Measurements from ENCODE around the gene HES7.

DNA sequence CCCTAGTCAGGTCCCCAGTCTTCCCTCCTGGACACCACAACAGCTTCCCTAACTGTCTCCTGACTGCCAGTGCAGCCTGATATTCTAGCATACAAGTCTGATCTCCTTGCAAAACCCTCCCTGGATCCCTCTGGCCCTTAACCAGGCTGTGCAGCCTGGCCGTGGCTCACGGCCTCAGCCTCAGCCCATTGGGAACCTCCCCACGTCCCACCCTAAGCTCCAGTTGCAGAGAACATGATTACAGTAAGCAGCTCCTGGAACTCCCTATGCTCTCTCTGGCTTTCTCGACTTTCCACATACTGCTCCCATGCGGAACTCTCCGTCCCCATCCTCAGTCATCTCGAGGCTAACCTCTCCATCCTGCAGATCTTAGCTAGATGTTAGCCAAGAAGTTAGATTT, 49.4 kb downstream of the HES7 start:
- TF ChIP-seq RAD21 (conservative IDR thresholded peaks at IDR 0.05 in 1 of 2, IDR thresholded peaks at IDR 0.05 in 1 of 2) = no peak
- TF ChIP-seq, protein P1, sequence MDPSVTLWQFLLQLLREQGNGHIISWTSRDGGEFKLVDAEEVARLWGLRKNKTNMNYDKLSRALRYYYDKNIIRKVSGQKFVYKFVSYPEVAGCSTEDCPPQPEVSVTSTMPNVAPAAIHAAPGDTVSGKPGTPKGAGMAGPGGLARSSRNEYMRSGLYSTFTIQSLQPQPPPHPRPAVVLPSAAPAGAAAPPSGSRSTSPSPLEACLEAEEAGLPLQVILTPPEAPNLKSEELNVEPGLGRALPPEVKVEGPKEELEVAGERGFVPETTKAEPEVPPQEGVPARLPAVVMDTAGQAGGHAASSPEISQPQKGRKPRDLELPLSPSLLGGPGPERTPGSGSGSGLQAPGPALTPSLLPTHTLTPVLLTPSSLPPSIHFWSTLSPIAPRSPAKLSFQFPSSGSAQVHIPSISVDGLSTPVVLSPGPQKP (IDR thresholded peaks at IDR 0.05; ENCODE audit: low read depth, low read length) = no peak
- TF ChIP-seq, protein P2, sequence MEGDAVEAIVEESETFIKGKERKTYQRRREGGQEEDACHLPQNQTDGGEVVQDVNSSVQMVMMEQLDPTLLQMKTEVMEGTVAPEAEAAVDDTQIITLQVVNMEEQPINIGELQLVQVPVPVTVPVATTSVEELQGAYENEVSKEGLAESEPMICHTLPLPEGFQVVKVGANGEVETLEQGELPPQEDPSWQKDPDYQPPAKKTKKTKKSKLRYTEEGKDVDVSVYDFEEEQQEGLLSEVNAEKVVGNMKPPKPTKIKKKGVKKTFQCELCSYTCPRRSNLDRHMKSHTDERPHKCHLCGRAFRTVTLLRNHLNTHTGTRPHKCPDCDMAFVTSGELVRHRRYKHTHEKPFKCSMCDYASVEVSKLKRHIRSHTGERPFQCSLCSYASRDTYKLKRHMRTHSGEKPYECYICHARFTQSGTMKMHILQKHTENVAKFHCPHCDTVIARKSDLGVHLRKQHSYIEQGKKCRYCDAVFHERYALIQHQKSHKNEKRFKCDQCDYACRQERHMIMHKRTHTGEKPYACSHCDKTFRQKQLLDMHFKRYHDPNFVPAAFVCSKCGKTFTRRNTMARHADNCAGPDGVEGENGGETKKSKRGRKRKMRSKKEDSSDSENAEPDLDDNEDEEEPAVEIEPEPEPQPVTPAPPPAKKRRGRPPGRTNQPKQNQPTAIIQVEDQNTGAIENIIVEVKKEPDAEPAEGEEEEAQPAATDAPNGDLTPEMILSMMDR (IDR thresholded peaks at IDR 0.05) = no peak
- no peak for TF ChIP-seq HDAC2 (IDR thresholded peaks at IDR 0.05)

All from A549 (cell line).